NCI-H524 treated with DMSO at 0.1 percent for 48 hours (cell line): ENCODE data around the gene SP1.
A peak's percentile ranks its signal among the peaks of the same experiment; 100 is the strongest.

Experiments used
- DNase-seq: peaks from one replicate; lab custom pipeline; 2025; lab: John Stamatoyannopoulos, UW

SP1 gene

DNA sequence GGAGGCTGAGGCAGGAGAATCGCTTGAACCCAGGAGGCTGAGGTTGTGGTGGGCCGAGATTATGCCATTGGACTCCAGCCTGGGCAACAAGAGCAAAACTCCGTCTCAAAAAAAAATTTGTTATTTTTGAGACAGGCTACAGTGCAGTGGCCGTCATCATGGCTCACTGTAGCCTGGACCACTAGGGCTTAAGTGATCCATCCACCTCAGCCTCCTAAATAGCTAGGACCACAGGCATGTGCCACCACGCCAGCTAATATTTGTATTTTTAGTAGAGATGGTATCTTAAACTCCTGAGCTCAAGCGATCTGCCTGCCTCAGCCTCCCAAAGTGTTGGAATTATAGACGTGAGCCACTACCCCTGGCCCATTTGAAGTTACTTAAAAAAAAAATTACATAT lies 71.0 kb downstream of the SP1 start:
- no peak for DNase-seq

DNA sequence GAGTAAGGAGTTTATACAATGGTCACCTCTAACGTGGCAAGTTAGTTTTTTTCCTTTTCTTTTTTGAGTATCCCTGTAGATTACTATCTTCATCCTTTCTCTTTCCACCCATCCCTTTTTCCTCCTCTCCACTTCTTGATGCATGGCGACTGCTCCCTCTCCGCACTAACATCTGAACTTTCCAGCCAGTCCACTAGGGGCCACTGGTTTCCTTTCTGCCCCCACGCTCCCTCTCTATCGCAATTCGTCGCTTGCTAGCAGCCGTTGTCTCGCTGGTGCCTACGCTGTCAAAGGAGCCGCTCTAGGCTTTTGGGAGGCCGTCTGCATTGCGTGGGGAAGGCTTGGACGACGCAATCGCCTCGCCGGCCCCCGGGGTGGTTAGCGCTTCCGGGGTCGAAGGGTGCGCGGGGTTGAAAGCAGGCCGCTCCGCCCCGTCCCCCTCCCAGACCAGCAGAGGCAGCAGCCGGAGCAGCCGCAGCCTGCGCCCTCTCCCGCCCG lies 71.7 kb downstream of the SP1 start, which contains the start of gene PCBP2:
PCBP2 (plus strand) TSS at position 442 of the 498 bp plus-strand sequence. CDS start 2,699 bp downstream, outside the sequence.
- peak; percentile 92 for DNase-seq

GRCh38 chr12:53452159-53453077 lies 72.4 kb downstream of the SP1 start:
- DNase-seq = peak; percentile 21

GRCh38 chr12:53453953-53454640 lies 74.1 kb downstream of the SP1 start:
- no peak for DNase-seq

DNA sequence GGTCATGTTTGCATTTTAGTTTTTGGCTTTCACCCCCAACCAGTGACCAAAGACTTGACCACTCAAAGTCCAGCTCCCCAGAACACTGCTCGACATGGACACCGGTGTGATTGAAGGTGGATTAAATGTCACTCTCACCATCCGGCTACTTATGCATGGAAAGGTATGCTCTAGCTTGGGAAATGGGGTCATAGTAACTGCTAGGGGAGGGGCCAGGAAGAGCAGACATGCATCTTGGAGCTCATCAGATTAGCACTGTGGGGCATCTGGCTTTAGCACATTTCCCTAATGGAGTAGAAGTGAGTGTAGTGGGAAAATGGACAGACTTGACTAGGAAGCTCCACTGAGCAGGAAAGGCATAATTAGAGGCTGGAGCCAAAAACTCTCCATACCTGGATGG lies 74.7 kb downstream of the SP1 start:
- DNase-seq = no peak

DNA sequence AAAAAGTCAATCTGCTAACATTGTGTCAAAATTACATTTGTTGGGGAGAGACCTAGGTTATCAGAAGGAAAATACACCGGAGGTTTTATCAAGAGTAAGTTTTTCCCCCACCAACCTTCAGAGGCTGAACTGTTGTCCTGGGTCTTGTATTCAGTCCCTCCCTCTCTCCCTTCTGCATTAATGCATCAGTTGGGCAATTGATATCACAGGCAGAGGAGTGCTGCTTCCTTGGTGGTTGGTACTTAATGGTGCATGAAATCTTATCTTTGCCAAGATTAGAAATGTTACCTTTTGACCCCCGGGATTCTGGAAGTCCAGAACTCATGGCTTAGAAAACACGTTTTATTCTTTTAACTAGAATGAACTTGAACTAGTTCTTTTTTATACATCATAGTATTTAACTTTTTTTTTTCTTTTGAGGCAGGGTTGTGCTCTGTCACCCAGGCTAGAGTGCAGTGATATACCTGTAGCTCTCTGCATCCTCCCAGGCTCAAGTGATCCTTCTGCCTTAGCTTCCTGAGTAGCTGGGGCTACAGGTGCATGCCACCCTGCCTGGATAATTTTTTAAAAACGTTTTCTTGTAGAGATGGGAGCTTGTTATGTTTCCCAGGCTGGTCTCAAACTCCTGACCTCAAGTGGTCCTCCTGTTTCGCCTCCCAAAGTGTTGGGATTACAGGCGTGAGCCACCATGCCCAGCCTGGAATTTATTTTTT lies 76.8 kb downstream of the SP1 start:
- no peak for DNase-seq

- no peak for DNase-seq
Observed at GRCh38 chr12:53459097-53459496, 79.1 kb downstream of the SP1 start.

- DNase-seq = no peak
Observed at GRCh38 chr12:53461059-53461458, 81.1 kb downstream of the SP1 start.

- no peak for DNase-seq
Observed at GRCh38 chr12:53461591-53461990, 81.6 kb downstream of the SP1 start.

DNA sequence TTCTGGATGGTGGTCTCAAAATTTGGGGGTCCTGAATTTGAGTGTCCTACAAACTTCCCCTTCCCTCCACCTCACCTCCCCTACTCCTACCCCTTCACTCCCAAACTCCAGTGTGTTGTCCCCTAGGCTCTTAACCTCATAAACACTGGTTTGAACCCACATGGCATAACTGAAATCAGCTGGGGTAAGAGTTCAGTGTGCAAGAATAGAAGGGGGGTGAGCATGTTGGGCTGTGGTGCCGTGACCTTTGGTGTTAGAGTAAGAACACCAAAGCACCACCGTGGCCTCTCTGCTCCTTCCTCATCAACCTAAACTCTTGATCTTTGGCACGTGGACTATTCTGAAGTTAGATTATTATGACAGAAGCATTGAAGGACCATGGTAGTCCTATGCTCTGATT lies 83.0 kb downstream of the SP1 start:
- no peak for DNase-seq

GRCh38 chr12:53463802-53464560 lies 84.0 kb downstream of the SP1 start:
- no peak for DNase-seq

DNA sequence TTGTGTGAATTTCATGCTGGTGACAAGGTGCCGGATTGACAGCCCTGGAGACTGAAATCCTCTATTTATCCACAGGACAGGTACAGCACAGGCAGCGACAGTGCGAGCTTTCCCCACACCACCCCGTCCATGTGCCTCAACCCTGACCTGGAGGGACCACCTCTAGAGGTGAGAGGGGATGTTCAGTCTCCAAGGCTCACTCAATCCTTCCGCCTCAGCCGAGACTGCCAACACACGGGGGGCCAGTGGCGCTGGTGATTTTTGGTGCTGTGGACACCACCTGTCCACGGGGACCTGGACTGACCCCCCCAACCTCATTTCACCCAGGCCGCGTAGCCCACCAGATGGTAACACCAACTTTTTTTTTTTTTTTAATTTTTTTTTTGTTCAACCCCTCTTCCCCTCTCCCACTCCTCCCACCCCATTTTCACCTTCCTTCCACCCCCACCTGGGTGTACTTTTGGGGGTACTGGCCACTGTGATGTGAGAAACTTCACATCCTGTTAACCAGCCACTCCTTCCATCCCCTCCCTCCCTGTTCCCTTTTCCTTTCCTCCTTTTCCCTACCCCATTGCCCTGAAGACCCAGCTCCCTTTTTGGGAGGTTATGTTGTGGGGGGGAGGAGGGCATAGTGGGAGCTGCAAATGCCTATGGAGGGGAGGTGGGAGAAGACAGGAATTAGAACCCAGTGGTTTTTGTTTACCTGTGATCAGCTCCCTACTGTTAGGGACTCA lies 84.9 kb downstream of the SP1 start:
- DNase-seq = no peak

DNA sequence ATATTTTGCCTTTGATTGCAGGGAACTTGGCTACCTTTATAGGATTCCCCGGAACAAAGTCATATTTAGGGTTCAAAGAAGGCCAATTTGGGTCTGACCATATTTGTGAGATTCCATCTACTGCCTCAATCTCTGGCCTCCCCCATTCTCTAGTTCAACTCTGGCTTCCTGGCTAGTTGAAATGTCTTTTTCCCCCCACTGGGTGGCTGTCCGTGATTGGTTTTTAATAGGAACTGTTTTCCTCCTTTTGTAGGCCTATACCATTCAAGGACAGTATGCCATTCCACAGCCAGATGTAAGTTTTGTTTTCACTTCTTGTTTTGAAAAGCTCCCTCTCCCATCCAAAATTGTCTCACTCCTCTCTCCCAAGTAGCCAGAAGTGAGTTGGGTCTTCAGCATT lies 85.7 kb downstream of the SP1 start:
- no peak for DNase-seq
